Measurements from ENCODE around the gene KLKB1. TPM values are rescaled to one million over a fixed set of nuclear protein-coding genes. Genes with fewer than 3 reads are reported as not detected.

Gene KLKB1
- total and polyA plus RNA-seq, 3 experiments from 2014 or later, result 0.20 to 0.22 TPM; not detected in 1

DNA sequence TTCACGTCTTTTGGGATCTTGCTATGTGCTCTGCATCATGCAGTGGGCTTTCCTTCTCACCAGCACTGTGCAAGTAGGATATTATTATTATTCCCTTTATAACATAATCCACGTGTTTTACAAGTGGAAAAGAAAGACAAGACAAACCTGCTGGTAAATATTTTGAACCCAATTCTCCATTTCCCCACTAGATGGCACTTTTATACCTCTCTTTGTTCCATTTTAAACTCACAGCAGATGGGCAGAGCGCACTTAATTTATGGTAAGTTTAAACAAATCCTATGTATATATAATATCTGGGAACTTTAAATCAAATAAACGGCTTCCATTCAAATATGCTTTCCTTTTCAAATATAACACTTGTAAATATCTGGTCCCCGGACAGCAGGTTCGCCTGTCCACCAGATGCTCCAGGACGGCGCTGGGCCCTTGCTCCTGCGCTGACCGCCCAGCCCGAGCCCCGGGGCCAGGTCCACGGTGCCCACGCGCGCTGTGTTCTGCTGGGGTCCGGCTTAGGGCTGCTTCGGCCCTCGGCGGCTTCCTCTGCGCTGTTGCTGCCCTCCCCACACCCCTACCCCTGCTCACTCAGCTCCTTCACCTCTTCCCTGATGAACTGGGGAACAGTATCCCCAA lies 69.8 kb downstream of the KLKB1 start:
- Mint-ChIP-seq H3K27me3 (peaks cover 23 to 51% of the 10 kb centered on the region in 2 donors), H3K4me3 (no peak overlapping the region), H3K9me3 (no peaks in the 10 kb centered on the region), H3K4me1 (peaks cover 3 to 5% (median 4%) of the 10 kb centered on the region in 3 donors), H3K27ac (no peak overlapping the region), H3K36me3 (no peaks in the 10 kb centered on the region)
- Histone ChIP-seq H3K9me3 (ENCODE audit: low read length) (no peaks in the 10 kb centered on the region), H3K27ac (ENCODE audit: low read depth, low read length) (no peak overlapping the region), H3K27me3 (ENCODE audit: insufficient read depth, low read length, poor library complexity, severe bottlenecking) (no peaks in the 10 kb centered on the region), H3K4me3 (ENCODE audit: low read length) (no peak overlapping the region), H3K36me3 (ENCODE audit: insufficient read depth, low read length) (no peaks in the 10 kb centered on the region), H3K4me1 (ENCODE audit: insufficient read depth, low read length) (no peaks in the 10 kb centered on the region)
- DNase-seq, result no peak
- POLR2A ChIA-PET, result no interaction called here
- CTCF ChIA-PET, result interaction anchor here (2.1 kb wide), 1 partner anchor 13 kb away, joined by 4 read pairs; no protein-coding TSS in a partner anchor

DNA sequence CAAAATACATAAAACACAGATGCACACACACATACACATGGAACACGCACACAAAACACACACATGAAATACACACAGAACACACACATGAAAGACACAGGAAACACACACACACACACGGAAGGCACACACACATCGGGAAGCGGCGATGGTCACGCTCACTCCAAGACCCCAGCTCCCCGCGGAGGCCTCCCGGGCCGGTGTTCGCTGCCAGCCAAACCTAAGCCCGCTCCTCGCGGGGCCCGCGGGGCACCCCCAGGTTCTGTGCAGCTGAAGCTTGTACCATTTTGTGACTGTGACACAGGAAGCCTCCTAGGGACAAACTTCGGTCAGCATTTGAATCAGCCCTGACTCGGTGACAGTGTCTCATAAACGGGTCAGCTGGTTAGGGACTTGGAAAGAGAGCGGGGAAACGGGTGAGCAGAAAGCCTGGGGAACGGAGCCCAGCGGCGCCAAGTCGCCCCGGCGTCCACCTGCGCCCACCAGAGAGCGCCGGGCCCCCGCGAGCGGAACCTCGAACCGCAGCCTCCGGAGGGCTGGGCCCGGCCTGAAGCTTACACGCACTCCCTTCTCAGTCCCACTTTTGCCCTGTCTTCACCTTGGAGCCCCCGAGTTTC lies 70.8 kb downstream of the KLKB1 start:
- CTCF ChIA-PET, result interaction anchor here (0.7 to 2.6 kb wide), 2 partner anchors 9 to 10 kb away, joined by 3 to 7 read pairs; no protein-coding TSS in a partner anchor

DNA sequence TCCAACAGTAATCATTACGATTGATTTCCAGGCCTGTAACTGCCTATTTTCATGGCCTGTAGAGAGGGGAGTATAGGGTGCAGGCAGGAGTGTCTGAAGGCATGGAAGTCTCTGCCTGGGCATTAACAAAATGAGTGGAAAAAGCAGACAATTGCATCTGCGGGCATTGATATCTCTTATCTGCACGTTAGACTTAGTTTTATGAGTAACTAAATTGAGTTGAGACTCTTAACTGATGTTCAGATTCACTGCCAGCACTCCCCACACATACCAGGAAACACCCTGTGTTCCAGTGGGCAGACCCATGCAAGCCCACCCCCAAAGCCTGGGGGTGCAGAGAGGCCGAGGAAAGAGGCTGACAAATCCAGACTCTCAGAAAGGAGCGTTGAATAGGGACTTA lies 72.0 kb downstream of the KLKB1 start:
- POLR2A ChIA-PET, result no interaction called here
- Histone ChIP-seq H3K9me3 (ENCODE audit: low read length) (no peaks in the 10 kb centered on the region), H3K4me3 (ENCODE audit: low read length) (no peak overlapping the region), H3K4me1 (ENCODE audit: insufficient read depth, low read length) (no peaks in the 10 kb centered on the region), H3K27me3 (ENCODE audit: insufficient read depth, low read length, poor library complexity, severe bottlenecking) (no peaks in the 10 kb centered on the region), H3K36me3 (ENCODE audit: insufficient read depth, low read length) (no peaks in the 10 kb centered on the region), H3K27ac (ENCODE audit: low read depth, low read length) (no peak overlapping the region)
- Mint-ChIP-seq H3K27me3 (peaks cover 18 to 42% of the 10 kb centered on the region in 2 donors), H3K4me3 (no peak overlapping the region), H3K4me1 (peaks cover 3 to 5% (median 4%) of the 10 kb centered on the region in 3 donors), H3K36me3 (no peaks in the 10 kb centered on the region), H3K27ac (no peak overlapping the region), H3K9me3 (no peaks in the 10 kb centered on the region)
- no peak for DNase-seq
- CTCF ChIA-PET, result interaction anchor here (2.6 kb wide), 1 partner anchor 9 kb away, joined by 7 read pairs; no protein-coding TSS in a partner anchor

More for the DNA sequence above, 70.8 kb downstream of the KLKB1 start:
- H3K9me3 ChIP-seq (ENCODE audit: low read length), result no peaks in the 10 kb centered on the region
- H3K36me3 ChIP-seq (ENCODE audit: insufficient read depth, low read length), result no peaks in the 10 kb centered on the region
- H3K4me1 ChIP-seq (ENCODE audit: insufficient read depth, low read length), result no peaks in the 10 kb centered on the region
- no peak for DNase-seq
- no peak overlapping the region for H3K27ac ChIP-seq (ENCODE audit: low read depth, low read length)
- H3K4me3 ChIP-seq (ENCODE audit: low read length), result no peak overlapping the region
- Mint-ChIP-seq H3K9me3 (no peaks in the 10 kb centered on the region), H3K36me3 (no peaks in the 10 kb centered on the region), H3K4me1 (peaks cover 3 to 5% (median 4%) of the 10 kb centered on the region in 3 donors), H3K27me3 (peaks cover 20 to 49% of the 10 kb centered on the region in 2 donors), H3K27ac (no peak overlapping the region), H3K4me3 (no peak overlapping the region)
- POLR2A ChIA-PET, result no interaction called here
- no peaks in the 10 kb centered on the region for H3K27me3 ChIP-seq (ENCODE audit: insufficient read depth, low read length, poor library complexity, severe bottlenecking)

DNA sequence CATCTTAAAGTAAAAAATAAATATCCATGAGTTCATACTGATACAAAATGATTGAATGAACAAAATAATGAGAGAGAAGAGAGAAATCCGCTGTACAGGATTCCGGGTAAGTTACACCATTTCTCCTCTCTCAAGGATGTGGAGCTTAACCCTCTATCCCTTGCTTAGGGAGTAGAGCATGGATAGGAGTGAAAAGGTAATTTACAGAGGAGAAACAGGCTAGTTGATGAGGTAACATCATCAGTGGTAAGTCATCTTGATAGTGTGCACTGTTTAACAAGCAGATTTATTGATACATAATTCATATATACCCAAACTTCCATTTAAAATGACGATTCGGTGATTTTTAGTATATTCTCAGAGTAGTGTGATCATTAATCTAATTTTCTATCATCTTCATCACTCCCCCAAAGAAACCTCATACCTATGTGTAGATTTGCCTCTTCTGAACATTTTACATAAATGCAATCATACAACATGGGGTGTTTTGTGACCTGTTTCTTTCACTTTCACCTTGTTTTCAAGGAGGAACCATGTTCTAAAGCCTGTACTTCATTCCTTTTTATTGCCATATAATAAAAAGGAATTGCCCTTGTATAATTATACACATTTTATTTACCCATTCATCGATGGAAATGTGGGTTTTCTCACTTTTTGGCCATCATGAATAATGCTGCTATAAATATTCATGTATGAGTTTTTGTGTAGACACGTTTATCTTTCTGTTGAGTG lies 73.5 kb downstream of the KLKB1 start:
- H3K4me1 Mint-ChIP-seq, result peaks cover 3 to 5% (median 4%) of the 10 kb centered on the region in 3 donors
- DNase-seq, result no peak

DNA sequence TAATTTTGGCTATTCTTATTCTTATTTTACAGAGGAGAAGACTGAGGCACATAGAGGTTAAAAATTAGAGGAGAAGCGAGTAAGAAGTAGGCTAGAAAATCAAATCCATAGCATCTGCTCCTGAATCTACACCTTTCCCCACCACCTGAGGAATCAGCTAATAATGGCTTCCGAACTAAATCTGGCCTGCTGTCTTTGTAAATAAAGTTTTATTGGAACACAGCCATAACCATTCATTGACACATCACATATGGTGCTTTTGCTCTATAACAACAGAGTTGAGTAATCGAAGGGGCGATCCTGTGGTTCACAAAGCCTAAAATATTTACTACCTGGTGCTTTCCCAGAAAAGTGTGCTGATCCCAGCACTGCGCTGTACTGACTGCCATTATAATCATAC lies 76.9 kb downstream of the KLKB1 start:
- Mint-ChIP-seq H3K36me3 (no peaks in the 10 kb centered on the region), H3K4me3 (no peak overlapping the region), H3K27me3 (peaks cover 18 to 47% of the 10 kb centered on the region in 2 donors), H3K9me3 (no peaks in the 10 kb centered on the region), H3K4me1 (no peaks in the 10 kb centered on the region), H3K27ac (no peak overlapping the region)
- H3K27ac ChIP-seq (ENCODE audit: low read depth, low read length), result no peak overlapping the region
- no peaks in the 10 kb centered on the region for H3K27me3 ChIP-seq (ENCODE audit: insufficient read depth, low read length, poor library complexity, severe bottlenecking)
- CTCF ChIA-PET, result no interaction called here
- POLR2A ChIA-PET, result no interaction called here
- H3K9me3 ChIP-seq (ENCODE audit: low read length), result no peaks in the 10 kb centered on the region
- H3K4me1 ChIP-seq (ENCODE audit: insufficient read depth, low read length), result no peaks in the 10 kb centered on the region
- DNase-seq, result no peak
- no peak overlapping the region for H3K4me3 ChIP-seq (ENCODE audit: low read length)
- H3K36me3 ChIP-seq (ENCODE audit: insufficient read depth, low read length), result no peaks in the 10 kb centered on the region

More for the DNA sequence above, 73.5 kb downstream of the KLKB1 start:
- Mint-ChIP-seq H3K27me3 (peaks cover 23 to 46% of the 10 kb centered on the region in 2 donors), H3K9me3 (no peaks in the 10 kb centered on the region), H3K27ac (no peak overlapping the region), H3K36me3 (no peaks in the 10 kb centered on the region), H3K4me3 (no peak overlapping the region)
- Histone ChIP-seq H3K4me1 (ENCODE audit: insufficient read depth, low read length) (no peaks in the 10 kb centered on the region), H3K9me3 (ENCODE audit: low read length) (no peaks in the 10 kb centered on the region), H3K27ac (ENCODE audit: low read depth, low read length) (no peak overlapping the region), H3K27me3 (ENCODE audit: insufficient read depth, low read length, poor library complexity, severe bottlenecking) (no peaks in the 10 kb centered on the region), H3K4me3 (ENCODE audit: low read length) (no peak overlapping the region), H3K36me3 (ENCODE audit: insufficient read depth, low read length) (no peaks in the 10 kb centered on the region)
- ChIA-PET POLR2A (no interaction called here), CTCF (no interaction called here)

DNA sequence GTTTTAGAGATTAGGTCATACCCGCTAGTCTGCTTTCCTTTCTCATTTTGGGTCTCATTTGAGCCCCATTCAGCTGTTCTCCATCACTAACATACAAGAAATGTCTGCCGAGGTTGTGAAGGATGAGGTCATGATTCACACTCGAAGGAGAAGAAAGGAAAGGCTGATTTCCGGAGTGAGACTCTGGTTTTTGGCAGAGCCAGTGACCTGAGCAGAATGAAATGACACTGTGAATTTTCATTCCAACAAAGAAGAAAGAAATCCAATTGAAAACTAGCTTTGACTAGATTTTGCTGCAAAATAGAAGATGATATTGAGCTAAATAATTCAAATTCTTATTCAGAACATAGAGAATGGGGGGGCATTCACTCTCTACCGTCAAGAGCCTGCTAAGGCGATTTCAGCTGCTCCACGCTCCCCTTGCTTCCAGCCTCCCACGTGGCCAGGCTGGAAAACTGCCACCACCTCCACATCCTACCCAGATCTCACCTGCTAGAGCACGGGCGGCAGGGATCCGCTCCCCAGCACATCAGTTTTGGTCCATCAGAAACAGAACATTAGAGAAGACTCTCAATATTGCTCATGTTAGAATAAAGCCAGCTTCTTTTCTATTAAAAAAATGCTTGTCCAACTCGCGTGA lies 77.7 kb downstream of the KLKB1 start:
- Mint-ChIP-seq H3K4me1 (no peaks in the 10 kb centered on the region), H3K4me3 (no peak overlapping the region), H3K27me3 (peaks cover 16 to 42% of the 10 kb centered on the region in 2 donors), H3K36me3 (no peaks in the 10 kb centered on the region), H3K9me3 (no peaks in the 10 kb centered on the region), H3K27ac (no peak overlapping the region)
- H3K4me3 ChIP-seq (ENCODE audit: low read length), result no peak overlapping the region
- no peaks in the 10 kb centered on the region for H3K9me3 ChIP-seq (ENCODE audit: low read length)
- ChIA-PET CTCF (no interaction called here), POLR2A (no interaction called here)
- H3K27me3 ChIP-seq (ENCODE audit: insufficient read depth, low read length, poor library complexity, severe bottlenecking), result no peaks in the 10 kb centered on the region
- no peaks in the 10 kb centered on the region for H3K36me3 ChIP-seq (ENCODE audit: insufficient read depth, low read length)
- no peaks in the 10 kb centered on the region for H3K4me1 ChIP-seq (ENCODE audit: insufficient read depth, low read length)
- no peak overlapping the region for H3K27ac ChIP-seq (ENCODE audit: low read depth, low read length)
- no peak for DNase-seq

DNA sequence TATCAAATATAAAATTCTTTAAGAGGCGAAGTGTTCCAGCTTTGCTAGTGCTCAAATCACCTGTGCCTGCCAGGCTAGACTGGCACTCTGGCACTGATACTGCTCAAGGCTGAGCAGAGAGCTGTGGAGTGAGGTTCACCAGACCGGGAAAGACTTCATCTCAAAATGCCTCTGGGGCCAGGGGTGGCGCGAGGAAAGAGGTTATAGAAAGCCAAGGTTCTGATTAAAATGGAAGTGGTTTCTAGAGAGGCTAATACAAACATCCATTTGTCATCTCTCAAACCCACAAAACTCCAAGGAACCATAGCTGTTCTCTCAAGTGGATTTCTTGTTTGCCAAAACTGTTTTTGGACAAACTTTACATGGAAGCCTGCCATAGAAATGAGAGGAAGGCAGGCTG lies 80.2 kb downstream of the KLKB1 start:
- ChIA-PET POLR2A (no interaction called here), CTCF (interaction anchor here (1.1 to 2.2 kb wide), 2 partner anchors 9 to 12 kb away, joined by 3 to 7 read pairs; no protein-coding TSS in a partner anchor)
- Histone ChIP-seq H3K4me1 (ENCODE audit: insufficient read depth, low read length) (no peaks in the 10 kb centered on the region), H3K36me3 (ENCODE audit: insufficient read depth, low read length) (no peaks in the 10 kb centered on the region), H3K9me3 (ENCODE audit: low read length) (no peaks in the 10 kb centered on the region), H3K27ac (ENCODE audit: low read depth, low read length) (no peak overlapping the region), H3K4me3 (ENCODE audit: low read length) (no peak overlapping the region), H3K27me3 (ENCODE audit: insufficient read depth, low read length, poor library complexity, severe bottlenecking) (no peaks in the 10 kb centered on the region)
- Mint-ChIP-seq H3K4me3 (no peak overlapping the region), H3K27ac (no peak overlapping the region), H3K27me3 (peaks cover 17 to 55% of the 10 kb centered on the region in 2 donors), H3K4me1 (no peaks in the 10 kb centered on the region), H3K36me3 (no peaks in the 10 kb centered on the region), H3K9me3 (peaks cover 0 to 2% (median 0%) of the 10 kb centered on the region in 5 donors)
- DNase-seq, result no peak

Data from CD8-positive, alpha-beta memory T cell (primary cell).